Mucosa of rectum (tissue), 2 donors: Measurements from ENCODE around the gene TNFRSF14.

ENCODE experiments used
- H3K27ac ChIP-seq, 2 donors: one replicate each; pipeline ENCODE4 v1.7.0; 2013; ENCODE audit warnings: inconsistent platforms in 2 of 2, low read depth in 2 of 2, low read length in 2 of 2
- H3K27me3 ChIP-seq, 2 donors: one replicate each; pipeline ENCODE4 v1.7.0; 2013; ENCODE audit warnings: low read length in 2 of 2; ENCODE audit not compliant: control insufficient read depth in 2 of 2, insufficient read depth in 2 of 2
- H3K36me3 ChIP-seq, 2 donors: one replicate each; pipeline ENCODE4 v1.7.0; 2013; ENCODE audit warnings: low read length in 2 of 2; ENCODE audit not compliant: control insufficient read depth in 2 of 2, insufficient read depth in 2 of 2
- H3K4me1 ChIP-seq, 2 donors: one replicate each; pipeline ENCODE4 v1.7.0; 2013; ENCODE audit warnings: low read length in 2 of 2, mild to moderate bottlenecking in 1 of 2; ENCODE audit not compliant: control insufficient read depth in 2 of 2, insufficient read depth in 2 of 2
- H3K4me3 ChIP-seq, 2 donors: one replicate each; pipeline ENCODE4 v1.7.0; 2013; ENCODE audit warnings: low read length in 2 of 2
- H3K9ac ChIP-seq, 2 donors: one replicate each; pipeline ENCODE4 v1.7.0; 2013; ENCODE audit warnings: low read length in 2 of 2, low read depth in 1 of 2, mild to moderate bottlenecking in 1 of 2
- H3K9me3 ChIP-seq, 2 donors: one replicate each; pipeline ENCODE4 v1.7.0; 2013; ENCODE audit warnings: low read length in 2 of 2; ENCODE audit not compliant: control insufficient read depth in 2 of 2
- donor health status: healthy.
- donor health status: Normal muscosa, but diverticular disease.

TNFRSF14 gene

GRCh38 chr1:2593251-2593878, 37.2 kb downstream of the TNFRSF14 start:
- Histone ChIP-seq H3K9me3 (no peaks in the 10 kb centered on the region), H3K4me3 (peak overlapping the region in 1 of 2 donors; percentile 40), H3K36me3 (peaks cover 4 to 9% of the 10 kb centered on the region in 2 donors), H3K9ac (peak overlapping the region in 1 of 2 donors; percentile 5), H3K27ac (peak overlapping the region in 1 of 2 donors; percentile 63), H3K27me3 (no peaks in the 10 kb centered on the region), H3K4me1 (peaks cover 11 to 16% of the 10 kb centered on the region in 2 donors)

DNA sequence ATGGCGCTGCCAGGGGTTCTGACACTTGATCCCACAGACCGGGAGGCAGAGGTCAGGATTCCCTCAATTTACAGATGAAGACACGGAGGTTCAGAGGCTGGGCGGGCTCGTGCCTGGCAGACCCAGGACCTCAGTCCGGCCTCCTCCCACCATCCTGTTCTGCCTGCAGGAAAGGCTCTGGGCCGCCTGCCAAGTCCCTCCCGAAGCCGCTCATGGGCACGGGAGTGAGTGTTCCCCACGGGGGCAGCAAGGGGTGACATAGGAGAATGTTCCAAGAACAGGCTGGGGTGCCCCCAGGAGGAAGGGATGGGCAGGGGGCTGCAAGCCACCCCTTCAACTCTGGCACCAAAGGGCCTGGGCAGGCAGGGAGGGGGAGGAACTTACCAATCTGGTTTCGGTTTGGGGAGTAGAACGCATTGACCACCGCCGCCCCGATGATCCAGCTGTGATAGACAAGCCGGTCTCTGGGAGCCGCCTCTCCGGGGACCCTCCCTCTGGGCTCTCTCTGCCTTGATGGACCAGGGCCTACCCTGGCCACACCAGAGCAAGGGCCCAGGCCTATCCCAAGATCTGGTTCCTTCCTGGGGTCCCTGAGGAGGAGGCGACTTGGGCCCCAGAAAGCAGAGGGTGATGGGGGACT, 38.0 kb downstream of the TNFRSF14 start:
- peak overlapping the region; percentile 40 to 46 for H3K4me3 ChIP-seq
- H3K27ac ChIP-seq = no peak overlapping the region
- H3K27me3 ChIP-seq = no peaks in the 10 kb centered on the region
- no peaks in the 10 kb centered on the region for H3K9me3 ChIP-seq
- H3K36me3 ChIP-seq = peaks cover 0 to 8% of the 10 kb centered on the region in 2 donors
- peak overlapping the region; percentile 5 to 8 for H3K9ac ChIP-seq
- H3K4me1 ChIP-seq = peaks cover 11 to 14% of the 10 kb centered on the region in 2 donors

GRCh38 chr1:2594641-2595131, 38.5 kb downstream of the TNFRSF14 start:
- Histone ChIP-seq H3K36me3 (peaks cover 0 to 2% of the 10 kb centered on the region in 2 donors), H3K9me3 (no peaks in the 10 kb centered on the region), H3K27ac (no peak overlapping the region), H3K27me3 (no peaks in the 10 kb centered on the region), H3K4me3 (no peak overlapping the region), H3K4me1 (peaks cover 11 to 14% of the 10 kb centered on the region in 2 donors), H3K9ac (no peak overlapping the region)

- H3K36me3 ChIP-seq = no peaks in the 10 kb centered on the region
- H3K9ac ChIP-seq = no peak overlapping the region
- no peaks in the 10 kb centered on the region for H3K9me3 ChIP-seq
- H3K4me3 ChIP-seq = no peak overlapping the region
- peaks cover 11 to 14% of the 10 kb centered on the region in 2 donors for H3K4me1 ChIP-seq
- H3K27ac ChIP-seq = no peak overlapping the region
- H3K27me3 ChIP-seq = no peaks in the 10 kb centered on the region
Measured at GRCh38 chr1:2595261-2595811, 39.2 kb downstream of the TNFRSF14 start.

DNA sequence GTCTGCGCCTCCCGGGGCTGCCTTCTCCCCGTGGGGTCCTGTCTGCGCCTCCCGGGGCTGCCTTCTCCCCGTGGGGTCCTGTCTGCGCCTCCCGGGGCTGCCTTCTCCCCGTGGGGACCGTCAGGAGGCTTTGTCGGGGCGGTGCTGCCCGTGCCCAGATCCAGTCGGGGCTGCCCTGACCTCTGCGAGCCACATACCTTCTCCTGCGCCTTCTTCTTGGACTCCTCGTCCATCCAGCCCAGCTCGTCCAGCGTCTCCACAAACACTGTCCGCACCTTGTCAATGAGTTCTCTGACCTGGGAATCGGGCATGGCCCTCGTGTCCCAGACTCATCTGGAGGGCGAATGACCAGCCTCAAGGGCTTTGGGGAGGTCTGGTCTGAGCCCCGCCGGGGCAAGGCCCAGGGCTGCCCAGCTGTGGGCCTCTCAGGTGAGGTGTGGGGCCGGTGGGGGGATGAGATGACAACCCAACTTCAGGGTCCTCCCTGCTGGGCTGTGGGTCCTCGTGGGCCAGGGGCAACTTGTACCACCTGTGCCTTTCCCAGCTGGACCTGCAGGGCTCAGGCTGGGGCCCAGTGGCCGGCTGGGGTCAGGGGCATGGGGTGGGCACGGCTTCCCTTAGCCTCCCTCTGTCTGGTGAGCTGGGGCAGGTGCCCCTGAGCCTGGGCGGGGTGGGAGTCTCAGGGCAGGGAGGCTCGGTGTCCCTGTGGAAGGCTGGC, 39.8 kb downstream of the TNFRSF14 start:
- Histone ChIP-seq H3K9me3 (no peaks in the 10 kb centered on the region), H3K27ac (no peak overlapping the region), H3K4me1 (peaks cover 11 to 14% of the 10 kb centered on the region in 2 donors), H3K9ac (no peak overlapping the region), H3K4me3 (no peak overlapping the region), H3K36me3 (no peaks in the 10 kb centered on the region), H3K27me3 (no peaks in the 10 kb centered on the region)

DNA sequence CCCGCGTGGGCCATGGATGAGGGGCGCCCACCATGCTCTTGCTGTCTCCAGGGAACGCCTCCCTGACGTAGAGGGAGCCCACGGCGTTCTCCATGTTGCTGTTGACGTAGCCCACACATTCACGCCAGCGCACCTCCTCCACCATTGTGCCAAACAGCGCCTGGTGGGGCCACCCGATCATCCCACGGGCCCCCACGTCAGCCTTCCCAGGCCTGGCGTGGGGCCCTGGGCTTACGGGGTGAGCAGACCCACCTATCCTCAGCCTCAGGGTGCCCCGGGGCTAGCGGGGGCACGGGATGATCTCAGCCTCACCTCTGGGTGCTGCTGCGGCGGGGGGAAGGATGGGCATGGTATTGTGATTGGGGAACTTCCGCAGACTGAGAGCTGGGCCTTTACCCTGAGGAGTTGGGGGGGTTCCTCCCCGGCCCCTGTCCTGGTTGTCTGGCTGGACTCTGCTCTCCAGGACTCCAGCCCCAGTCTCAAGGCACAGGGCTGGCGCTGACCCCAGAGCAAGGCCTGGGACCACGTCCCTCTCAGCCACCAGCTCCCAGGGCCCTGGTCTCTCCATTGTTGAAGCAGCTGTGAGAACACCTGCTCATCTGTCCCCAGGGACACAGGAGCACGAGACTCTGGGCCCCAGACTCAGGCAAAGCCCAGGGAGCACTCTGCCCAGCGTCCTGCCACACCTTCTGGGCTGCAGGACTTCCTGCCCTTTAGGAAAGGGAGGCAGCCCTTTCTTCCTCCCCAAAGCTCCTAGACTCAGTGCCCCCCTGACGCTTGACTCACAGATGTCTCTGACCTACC, 40.6 kb downstream of the TNFRSF14 start:
- Histone ChIP-seq H3K4me3 (no peak overlapping the region), H3K27me3 (no peaks in the 10 kb centered on the region), H3K27ac (no peak overlapping the region), H3K36me3 (no peaks in the 10 kb centered on the region), H3K9me3 (no peaks in the 10 kb centered on the region), H3K9ac (no peak overlapping the region), H3K4me1 (peaks cover 11 to 14% of the 10 kb centered on the region in 2 donors)

GRCh38 chr1:2597441-2598328, 41.5 kb downstream of the TNFRSF14 start:
- H3K4me1 ChIP-seq = peaks cover 11 to 14% of the 10 kb centered on the region in 2 donors
- H3K9ac ChIP-seq = no peak overlapping the region
- H3K27ac ChIP-seq = no peak overlapping the region
- H3K9me3 ChIP-seq = no peaks in the 10 kb centered on the region
- H3K4me3 ChIP-seq = no peak overlapping the region
- H3K36me3 ChIP-seq = no peaks in the 10 kb centered on the region
- no peaks in the 10 kb centered on the region for H3K27me3 ChIP-seq

DNA sequence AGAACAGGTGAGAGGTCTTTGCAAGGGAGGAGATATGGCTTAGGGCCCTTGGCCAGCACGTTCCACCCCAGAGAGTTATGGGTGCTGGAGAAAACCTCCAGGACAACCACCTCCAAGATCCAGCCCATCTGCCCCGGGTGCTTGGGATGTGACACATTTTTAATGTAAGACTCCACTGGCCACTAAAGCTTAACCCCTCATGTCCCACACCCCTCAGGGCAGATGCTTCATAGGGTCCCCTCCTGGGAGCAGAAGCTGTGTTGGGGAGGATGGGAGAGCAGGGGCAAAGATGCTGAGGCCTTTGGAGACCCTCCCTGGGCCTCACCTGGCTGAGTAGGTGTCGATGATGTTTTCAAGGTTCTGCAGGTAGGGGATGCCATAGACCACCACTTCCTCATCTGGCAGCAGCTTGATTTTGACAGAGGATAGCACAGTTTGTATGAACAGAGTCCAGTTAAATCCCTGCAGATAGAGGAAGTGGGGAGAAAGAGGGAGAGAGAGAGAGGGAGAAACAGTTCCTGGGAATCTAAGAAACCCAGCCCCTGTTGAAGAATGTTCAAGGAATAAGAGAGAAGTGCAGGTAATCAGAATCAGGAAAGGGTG, 42.3 kb downstream of the TNFRSF14 start:
- no peak overlapping the region for H3K9ac ChIP-seq
- no peak overlapping the region for H3K27ac ChIP-seq
- no peaks in the 10 kb centered on the region for H3K27me3 ChIP-seq
- H3K4me3 ChIP-seq = no peak overlapping the region
- H3K36me3 ChIP-seq = no peaks in the 10 kb centered on the region
- no peaks in the 10 kb centered on the region for H3K9me3 ChIP-seq
- H3K4me1 ChIP-seq = peaks cover 6 to 7% of the 10 kb centered on the region in 2 donors
